Keratinocyte (primary cell): ENCODE results near the gene LDB2. TPM values are rescaled to one million over a fixed set of nuclear protein-coding genes. Genes with fewer than 3 reads are reported as not detected.

Experiments used
- DNase-seq: peaks from one replicate; pipeline ENCODE4 v3.0.0-alpha.2; 2011; ENCODE audit warnings: low read depth, missing footprints, low spot score
- FAIRE-seq: peaks from 2 replicates; lab custom pipeline; 2011; peaks lifted over from hg19 to GRCh38; lab: Jason Lieb, UNC
- H2AFZ ChIP-seq: 2 replicates; pipeline ENCODE4 v1.6.0; 2012; ENCODE audit warnings: low read length, control low read depth, inconsistent platforms; ENCODE audit not compliant: control insufficient read depth
- H3K27ac ChIP-seq: 2 replicates; pipeline ENCODE4 v1.5.1; 2011; ENCODE audit warnings: low read length; ENCODE audit not compliant: control insufficient read depth, insufficient read depth
- H3K27me3 ChIP-seq: 3 replicates; pipeline ENCODE4 v1.6.0; 2011; ENCODE audit warnings: low read length; ENCODE audit not compliant: control insufficient read depth, insufficient read depth; ENCODE audit errors: extremely low read depth
- H3K36me3 ChIP-seq, 2 experiments: 2 replicates in 1 of 2; 3 replicates in 1 of 2; pipeline ENCODE4 v1.5.1; 2011; ENCODE audit warnings: low read length in 2 of 2, mild to moderate bottlenecking in 1 of 2; ENCODE audit not compliant: control insufficient read depth in 2 of 2, insufficient read depth in 2 of 2; ENCODE audit errors: extremely low read depth in 1 of 2
- H3K4me1 ChIP-seq: 3 replicates; pipeline ENCODE4 v1.5.1; 2011; ENCODE audit warnings: low read length; ENCODE audit not compliant: control insufficient read depth, insufficient read depth; ENCODE audit errors: extremely low read depth
- H3K4me2 ChIP-seq: 3 replicates; pipeline ENCODE4 v1.6.0; 2011; ENCODE audit warnings: low read depth, low read length; ENCODE audit not compliant: control insufficient read depth, insufficient read depth; ENCODE audit errors: extremely low read depth
- H3K4me3 ChIP-seq, 3 experiments: fragments of 200-600 bp in 1 of 3; sonication (generic) in 1 of 3; 2 replicates in 2 of 3; 3 replicates in 1 of 3; pipeline ENCODE4 v1.5.1; 2011 to 2016; ENCODE audit warnings: low read length in 3 of 3, mild to moderate bottlenecking in 3 of 3, control low read depth in 2 of 3, inconsistent platforms in 1 of 3, low read depth in 1 of 3, mixed read lengths in 1 of 3, mixed run types in 1 of 3, moderate library complexity in 1 of 3; ENCODE audit not compliant: control insufficient read depth in 2 of 3, insufficient read depth in 2 of 3; ENCODE audit errors: extremely low read depth in 1 of 3
- H3K79me2 ChIP-seq: 2 replicates; pipeline ENCODE4 v1.6.0; 2012; ENCODE audit warnings: low read length; ENCODE audit not compliant: control insufficient read depth, insufficient read depth
- H3K9ac ChIP-seq: 3 replicates; pipeline ENCODE4 v1.6.0; 2011; ENCODE audit warnings: low read length; ENCODE audit not compliant: control insufficient read depth, insufficient read depth; ENCODE audit errors: extremely low read depth
- H3K9me1 ChIP-seq: 3 replicates; pipeline ENCODE4 v1.6.0; 2011; ENCODE audit warnings: low read length; ENCODE audit not compliant: control insufficient read depth, insufficient read depth; ENCODE audit errors: extremely low read depth
- H3K9me3 ChIP-seq: 2 replicates; pipeline ENCODE4 v1.5.1; 2012; ENCODE audit warnings: low read depth, low read length; ENCODE audit not compliant: control insufficient read depth
- H4K20me1 ChIP-seq: 3 replicates; pipeline ENCODE4 v1.6.0; 2011; ENCODE audit warnings: low read length; ENCODE audit not compliant: control insufficient read depth, insufficient read depth; ENCODE audit errors: extremely low read depth
- EZH2 ChIP-seq: IDR thresholded peaks from one replicate; pipeline ENCODE4 v1.6.1; 2012; ENCODE audit warnings: inconsistent platforms, mild to moderate bottlenecking, low read length, moderate library complexity
- dilution Hi-C: fragments of 300-500 bp; cut with MboI; formaldehyde crosslinking; loops from one replicate; pipeline ENCODE4 v1.7.0; 2020; ENCODE audit warnings: low sequenced_read_pairs; ENCODE audit not compliant: extremely low pct_ligation_motif_present
- polyA plus RNA-seq, 5 experiments: library from polyadenylated mRNA; depleted of rRNA in 3 of 5; stranded (reverse) in 3 of 5; stranded (forward) in 1 of 5; unstranded in 1 of 5; fragments of >200 nt; gene quantifications; 1 replicate in 1 of 5; 2 replicates in 3 of 5; 3 replicates in 1 of 5; pipeline versions ENCODE4 v1.2.1 to v1.2.3, GENCODE V29; 2011 to 2012; ENCODE audit warnings: missing spikeins in 2 of 5, low read depth in 1 of 5, low replicate concordance in 1 of 5
- TF ChIP-seq, protein P1 (sequence below), 3 experiments: IDR thresholded peaks in 1 of 3; conservative IDR thresholded peaks in 1 of 3; optimal IDR thresholded peaks in 1 of 3; 2 replicates in 2 of 3; 3 replicates in 1 of 3; pipeline versions ENCODE3 to v1.5.1; 2011; ENCODE audit warnings: low read length in 3 of 3, mild to moderate bottlenecking in 3 of 3, moderate library complexity in 2 of 3, control low read depth in 1 of 3, inconsistent platforms in 1 of 3; ENCODE audit not compliant: insufficient read depth in 2 of 3; ENCODE audit errors: extremely low read depth in 1 of 3

LDB2 gene
- polyA plus RNA-seq, 1 donor (not counting 4 experiments of a cell fraction or from before 2014, with no cell fraction given): not detected

DNA sequence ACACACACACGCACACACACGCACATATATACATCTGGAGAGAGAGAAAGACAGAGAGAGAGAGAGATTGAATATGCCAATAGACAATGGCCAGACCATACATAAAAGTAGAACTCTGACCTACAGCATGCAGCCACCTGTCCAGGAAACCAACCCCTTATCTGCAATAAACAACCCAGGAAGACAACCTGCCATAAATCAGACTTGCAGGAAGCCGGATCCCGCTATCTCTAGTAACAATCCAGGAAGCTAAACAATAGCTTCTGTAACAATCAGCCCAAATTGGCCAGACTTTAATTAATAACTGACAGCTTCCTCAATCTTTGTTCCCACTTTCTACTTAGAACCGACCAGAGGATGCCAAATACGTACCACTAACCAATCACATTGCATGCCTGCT lies 173.2 kb downstream of the LDB2 start:
- H4K20me1 ChIP-seq: no peaks in the 10 kb centered on the region
- no peak for DNase-seq
- H3K4me2 ChIP-seq: no peak overlapping the region
- H3K27me3 ChIP-seq: no peaks in the 10 kb centered on the region
- H3K79me2 ChIP-seq: no peaks in the 10 kb centered on the region
- TF ChIP-seq EZH2: no peak
- TF ChIP-seq, protein P1, sequence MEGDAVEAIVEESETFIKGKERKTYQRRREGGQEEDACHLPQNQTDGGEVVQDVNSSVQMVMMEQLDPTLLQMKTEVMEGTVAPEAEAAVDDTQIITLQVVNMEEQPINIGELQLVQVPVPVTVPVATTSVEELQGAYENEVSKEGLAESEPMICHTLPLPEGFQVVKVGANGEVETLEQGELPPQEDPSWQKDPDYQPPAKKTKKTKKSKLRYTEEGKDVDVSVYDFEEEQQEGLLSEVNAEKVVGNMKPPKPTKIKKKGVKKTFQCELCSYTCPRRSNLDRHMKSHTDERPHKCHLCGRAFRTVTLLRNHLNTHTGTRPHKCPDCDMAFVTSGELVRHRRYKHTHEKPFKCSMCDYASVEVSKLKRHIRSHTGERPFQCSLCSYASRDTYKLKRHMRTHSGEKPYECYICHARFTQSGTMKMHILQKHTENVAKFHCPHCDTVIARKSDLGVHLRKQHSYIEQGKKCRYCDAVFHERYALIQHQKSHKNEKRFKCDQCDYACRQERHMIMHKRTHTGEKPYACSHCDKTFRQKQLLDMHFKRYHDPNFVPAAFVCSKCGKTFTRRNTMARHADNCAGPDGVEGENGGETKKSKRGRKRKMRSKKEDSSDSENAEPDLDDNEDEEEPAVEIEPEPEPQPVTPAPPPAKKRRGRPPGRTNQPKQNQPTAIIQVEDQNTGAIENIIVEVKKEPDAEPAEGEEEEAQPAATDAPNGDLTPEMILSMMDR (optimal IDR thresholded peaks at IDR 0.05 in 1 of 3, IDR thresholded peaks at IDR 0.05 in 1 of 3, conservative IDR thresholded peaks at IDR 0.05 in 1 of 3; ENCODE audit: extremely low read depth in 1 of 3, insufficient read depth in 2 of 3, low read length in 3 of 3): no peak
- no peaks in the 10 kb centered on the region for H3K9me3 ChIP-seq
- no peaks in the 10 kb centered on the region for H3K9me1 ChIP-seq
- no peaks in the 10 kb centered on the region for H3K36me3 ChIP-seq
- no peak overlapping the region for H3K4me3 ChIP-seq
- dilution Hi-C loops: no loop called here
- no peak overlapping the region for H3K27ac ChIP-seq
- no peaks in the 10 kb centered on the region for H3K4me1 ChIP-seq
- FAIRE-seq: no peak
- no peak overlapping the region for H2AFZ ChIP-seq
- no peak overlapping the region for H3K9ac ChIP-seq

DNA sequence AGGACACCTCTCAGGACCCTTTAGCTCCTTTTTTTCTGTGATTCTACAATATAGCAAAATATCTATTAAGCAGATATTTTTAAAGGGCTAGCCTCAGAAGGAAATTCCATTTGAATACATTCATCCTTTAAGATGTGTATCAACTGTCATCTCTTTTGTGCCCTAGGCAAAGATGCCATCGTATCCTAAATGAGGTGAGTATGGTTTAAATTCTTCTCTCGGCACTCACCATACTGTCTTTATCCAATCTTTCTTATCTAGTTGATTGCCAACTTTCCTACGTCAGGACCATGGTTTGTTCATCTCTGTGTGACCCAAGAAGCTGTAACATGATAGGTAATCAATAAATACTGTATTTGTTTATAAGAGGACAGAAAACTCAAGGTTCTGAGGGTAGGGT lies 176.0 kb downstream of the LDB2 start:
- Histone ChIP-seq H4K20me1 (no peaks in the 10 kb centered on the region), H3K9ac (no peak overlapping the region), H3K9me1 (no peaks in the 10 kb centered on the region), H3K4me1 (no peaks in the 10 kb centered on the region), H3K27ac (no peak overlapping the region), H2AFZ (no peak overlapping the region), H3K79me2 (no peaks in the 10 kb centered on the region), H3K4me2 (no peak overlapping the region), H3K36me3 (no peaks in the 10 kb centered on the region), H3K9me3 (no peaks in the 10 kb centered on the region), H3K27me3 (no peaks in the 10 kb centered on the region), H3K4me3 (no peak overlapping the region)
- DNase-seq (no peak), FAIRE-seq (no peak)
- TF ChIP-seq, protein P1 (optimal IDR thresholded peaks at IDR 0.05 in 1 of 3, IDR thresholded peaks at IDR 0.05 in 1 of 3, conservative IDR thresholded peaks at IDR 0.05 in 1 of 3; ENCODE audit: extremely low read depth in 1 of 3, insufficient read depth in 2 of 3, low read length in 3 of 3): no peak
- no peak for TF ChIP-seq EZH2
- dilution Hi-C loops: no loop called here
